GM23338 (cell line): ENCODE results near the gene PROZ. TPM values are rescaled to one million over a fixed set of nuclear protein-coding genes. Genes with fewer than 3 reads are reported as not detected.

Experiments
- ATAC-seq: fragments of 200-7000 bp; cut with Tn5 transposase; 3 replicates; pipeline ENCODE4 v1.9.1; 2020
- DNase-seq: peaks from one replicate; pipeline ENCODE4 v3.0.0-alpha.2; 2015; ENCODE audit warnings: low spot score
- H2AFZ ChIP-seq: fragments of 200-600 bp; sonication (generic); 2 replicates; pipeline ENCODE4 v1.8.0; 2016; ENCODE audit warnings: antibody characterized with exemption, mild to moderate bottlenecking, moderate library complexity
- H3F3A ChIP-seq: fragments of 200-600 bp; sonication (generic); replicated peaks from 2 replicates; pipeline ENCODE4 v1.8.0; 2017; ENCODE audit warnings: antibody characterized with exemption, mixed run types, low read depth
- H3K27ac ChIP-seq: fragments of 200-600 bp; sonication (generic); 2 replicates; pipeline ENCODE4 v1.6.1; 2016; ENCODE audit warnings: low read depth
- H3K27me3 ChIP-seq: fragments of 200-600 bp; sonication (generic); 2 replicates; pipeline ENCODE4 v1.8.0; 2016; ENCODE audit warnings: mild to moderate bottlenecking, mixed run types, moderate library complexity; ENCODE audit not compliant: insufficient read depth
- H3K36me3 ChIP-seq: fragments of 200-600 bp; sonication (generic); 2 replicates; pipeline ENCODE4 v1.8.0; 2016; ENCODE audit warnings: mild to moderate bottlenecking; ENCODE audit not compliant: insufficient read depth
- H3K4me1 ChIP-seq: fragments of 200-600 bp; sonication (generic); 2 replicates; pipeline ENCODE4 v1.8.0; 2016; ENCODE audit warnings: mild to moderate bottlenecking, moderate library complexity; ENCODE audit not compliant: insufficient read depth
- H3K4me2 ChIP-seq: fragments of 200-600 bp; sonication (generic); 2 replicates; pipeline ENCODE4 v1.7.1; 2017; ENCODE audit warnings: mixed run types
- H3K4me3 ChIP-seq: fragments of 200-600 bp; sonication (generic); 2 replicates; pipeline ENCODE4 v1.6.1; 2016; ENCODE audit warnings: mixed run types
- H3K79me2 ChIP-seq: fragments of 200-600 bp; sonication (generic); replicated peaks from 2 replicates; pipeline ENCODE4 v1.8.0; 2017; ENCODE audit warnings: mild to moderate bottlenecking; ENCODE audit not compliant: insufficient read depth
- H3K9me2 ChIP-seq: fragments of 200-600 bp; sonication (generic); 2 replicates; pipeline ENCODE4 v1.8.0; 2017; ENCODE audit not compliant: insufficient read depth
- H4K20me1 ChIP-seq: fragments of 200-600 bp; sonication (generic); replicated peaks from 2 replicates; pipeline ENCODE4 v1.8.0; 2017; ENCODE audit warnings: mild to moderate bottlenecking; ENCODE audit not compliant: insufficient read depth
- H3K27ac Mint-ChIP-seq: 2 replicates; pipeline ENCODE4 v1.8.0; 2020; ENCODE audit warnings: inconsistent platforms, mild to moderate bottlenecking, moderate library complexity, mixed read lengths
- H3K27me3 Mint-ChIP-seq: 3 replicates; pipeline ENCODE4 v1.8.0; 2022; ENCODE audit warnings: low read depth, mild to moderate bottlenecking, moderate library complexity, mixed read lengths, inconsistent platforms; ENCODE audit not compliant: insufficient read depth, poor library complexity
- H3K36me3 Mint-ChIP-seq: 3 replicates; pipeline ENCODE4 v1.8.0; 2021; ENCODE audit warnings: low read depth, mild to moderate bottlenecking, inconsistent platforms, moderate library complexity, mixed read lengths
- H3K4me1 Mint-ChIP-seq: 3 replicates; pipeline ENCODE4 v1.8.0; 2020; ENCODE audit warnings: mild to moderate bottlenecking, inconsistent platforms, mixed read lengths
- H3K4me3 Mint-ChIP-seq: 3 replicates; pipeline ENCODE4 v1.8.0; 2021; ENCODE audit warnings: moderate library complexity, mild to moderate bottlenecking, inconsistent platforms, mixed read lengths
- H3K9me3 Mint-ChIP-seq: 3 replicates; pipeline ENCODE4 v1.8.0; 2020; ENCODE audit warnings: moderate library complexity, mild to moderate bottlenecking, inconsistent platforms, mixed read lengths
- CREB1 ChIP-seq: fragments of 250-450 bp; sonication (Bioruptor Pico); IDR thresholded peaks from 2 replicates; pipeline ENCODE4 v1.5.0; 2020; ENCODE audit warnings: low read depth, mild to moderate bottlenecking, moderate library complexity
- CTCF ChIP-seq, 2 experiments: fragments of 200-600 bp in 1 of 2; sonication (generic) in 1 of 2; conservative IDR thresholded peaks; 2 replicates each; pipeline versions ENCODE4 v1.5.1 to v1.6.1; 2016 to 2017; ENCODE audit warnings: antibody characterized with exemption in 2 of 2, low read depth in 2 of 2, mild to moderate bottlenecking in 2 of 2, moderate library complexity in 1 of 2
- ETS1 ChIP-seq: IDR thresholded peaks from 2 replicates; pipeline ENCODE4 v1.6.1; 2016; ENCODE audit warnings: antibody characterized with exemption
- EZH2 ChIP-seq: fragments of 200-600 bp; sonication (generic); IDR thresholded peaks from one replicate; pipeline ENCODE4 v1.8.0; 2017; ENCODE audit warnings: antibody characterized with exemption, mild to moderate bottlenecking, low read depth; ENCODE audit not compliant: unreplicated experiment
- EZH2phosphoT487 ChIP-seq: fragments of 200-600 bp; sonication (generic); IDR thresholded peaks from one replicate; pipeline ENCODE4 v1.8.1; 2018; ENCODE audit warnings: antibody characterized with exemption; ENCODE audit not compliant: unreplicated experiment
- JUNB ChIP-seq: IDR thresholded peaks from one replicate; pipeline ENCODE4 v1.6.1; 2016; ENCODE audit warnings: antibody characterized with exemption; ENCODE audit not compliant: unreplicated experiment
- NANOG ChIP-seq: IDR thresholded peaks from 2 replicates; pipeline ENCODE4 v1.6.1; 2016; ENCODE audit warnings: antibody characterized with exemption, borderline replicate concordance
- POLR2AphosphoS5 ChIP-seq: IDR thresholded peaks from 2 replicates; pipeline ENCODE4 v1.6.1; 2016; ENCODE audit warnings: antibody characterized with exemption, low read depth
- REST ChIP-seq: IDR thresholded peaks from one replicate; pipeline ENCODE4 v1.6.1; 2018; ENCODE audit warnings: antibody characterized with exemption; ENCODE audit not compliant: unreplicated experiment
- STAT1 ChIP-seq: IDR thresholded peaks from one replicate; pipeline ENCODE4 v1.6.1; 2016; ENCODE audit warnings: antibody characterized with exemption; ENCODE audit not compliant: unreplicated experiment
- ZNF114 ChIP-seq: fragments of 250-450 bp; sonication (Bioruptor Pico); IDR thresholded peaks from 2 replicates; pipeline ENCODE4 v1.5.0; 2020; ENCODE audit warnings: mild to moderate bottlenecking, moderate library complexity
- ZNF331 ChIP-seq: fragments of 250-450 bp; sonication (Bioruptor Pico); IDR thresholded peaks from 2 replicates; pipeline ENCODE4 v1.5.0; 2020; ENCODE audit warnings: low read depth, mild to moderate bottlenecking, moderate library complexity
- ZNF462 ChIP-seq: fragments of 250-450 bp; sonication (Bioruptor Pico); IDR thresholded peaks from 2 replicates; pipeline ENCODE4 v1.5.0; 2020; ENCODE audit warnings: mild to moderate bottlenecking, moderate library complexity
- polyA plus RNA-seq: library from polyadenylated mRNA; unstranded; fragments of >200 nt; fragmentation: Nextera tagmentation; extraction: Ambion mirVana; gene quantifications from 2 replicates; pipeline ENCODE4 v1.2.1, GENCODE V29; 2016
- total RNA-seq: library from RNA; depleted of rRNA; stranded (reverse); fragments of >200 nt; shearing (Covaris generic); gene quantifications from 2 replicates; pipeline ENCODE4 v1.2.3, GENCODE V29; 2014

PROZ gene
- total and polyA plus RNA-seq, 2 experiments from 2014 or later = 0.53 TPM; not detected in 1

- Histone ChIP-seq H3K27ac (no peak overlapping the region; the same call in 1 of the 2 replicates), H3K4me1 (no peaks in the 10 kb centered on the region), H3K9me2 (no peaks in the 10 kb centered on the region), H3K36me3 (no peaks in the 10 kb centered on the region), H3K27me3 (no peaks in the 10 kb centered on the region), H3K4me3 (no peak overlapping the region), H3F3A (no peaks in the 10 kb centered on the region), H2AFZ (no peak overlapping the region), H4K20me1 (no peaks in the 10 kb centered on the region; the same call in 1 of the 2 replicates), H3K79me2 (no peaks in the 10 kb centered on the region), H3K4me2 (no peak overlapping the region)
- H3K9me3 Mint-ChIP-seq = no peaks in the 10 kb centered on the region
- peaks cover 11% of the 10 kb centered on the region for H3K4me1 Mint-ChIP-seq
- H3K27ac Mint-ChIP-seq = no peak overlapping the region
- TF ChIP-seq EZH2phosphoT487 (no peak), EZH2 (no peak), STAT1 (no peak), POLR2AphosphoS5 (no peak), ETS1 (no peak), ZNF331 (no peak), NANOG (no peak), REST (no peak), ZNF114 (no peak), CREB1 (CRISPR knock-in tag) (no peak), JUNB (no peak), CTCF (conservative IDR thresholded peaks at IDR 0.05; ENCODE audit: low read depth in 2 of 2) (no peak), ZNF462 (CRISPR knock-in tag) (no peak)
- no peak for DNase-seq
- ATAC-seq = no peak
- H3K36me3 Mint-ChIP-seq = peaks cover 17% of the 10 kb centered on the region
- no peak overlapping the region for H3K4me3 Mint-ChIP-seq
- H3K27me3 Mint-ChIP-seq = peaks cover 6% of the 10 kb centered on the region
Observed at GRCh38 chr13:113166266-113166665, 7.8 kb downstream of the PROZ start.
